Measurements from ENCODE around the gene CEP135.

- TF ChIP-seq RAD21 (IDR thresholded peaks at IDR 0.05; ENCODE audit: low read length) (no peak), CTCF (IDR thresholded peaks at IDR 0.05) (no peak), TCF12 (IDR thresholded peaks at IDR 0.05) (no peak), NFIC (IDR thresholded peaks at IDR 0.05; ENCODE audit: borderline replicate concordance) (no peak), MAX (IDR thresholded peaks at IDR 0.05; ENCODE audit: low read depth) (no peak), TAF1 (IDR thresholded peaks at IDR 0.05; ENCODE audit: borderline replicate concordance, low read depth, low read length) (no peak), YY1 (IDR thresholded peaks at IDR 0.05; ENCODE audit: low read depth) (no peak), PBX3 (IDR thresholded peaks at IDR 0.05) (no peak), REST (IDR thresholded peaks at IDR 0.05; ENCODE audit: low read depth, low read length) (no peak), JUND (IDR thresholded peaks at IDR 0.05) (no peak), IRF3 (IDR thresholded peaks at IDR 0.05; ENCODE audit: low read depth, low read length) (no peak), EP300 (IDR thresholded peaks at IDR 0.05; ENCODE audit: borderline replicate concordance in 1 of 2, low read depth in 1 of 2, low read length in 1 of 2) (no peak), POLR2AphosphoS5 (IDR thresholded peaks at IDR 0.05; ENCODE audit: low read depth, low read length) (no peak)
These were observed 109.8 kb downstream of the CEP135 start for GRCh38 chr4:56058555-56058954.

All from SK-N-SH (cell line).